HG03342 (cell line): Measurements from ENCODE around the gene PAX9.

Experiments
- ATAC-seq: cut with Tn5 transposase; IDR thresholded peaks from one replicate; pipeline ENCODE4 v1.9.1; 2021; ENCODE audit warnings: mild to moderate bottlenecking, moderate library complexity; ENCODE audit not compliant: unreplicated experiment

Gene PAX9

GRCh38 chr14:36655963-36656686 lies 5.5 kb upstream of the PAX9 start:
- no peak for ATAC-seq

DNA sequence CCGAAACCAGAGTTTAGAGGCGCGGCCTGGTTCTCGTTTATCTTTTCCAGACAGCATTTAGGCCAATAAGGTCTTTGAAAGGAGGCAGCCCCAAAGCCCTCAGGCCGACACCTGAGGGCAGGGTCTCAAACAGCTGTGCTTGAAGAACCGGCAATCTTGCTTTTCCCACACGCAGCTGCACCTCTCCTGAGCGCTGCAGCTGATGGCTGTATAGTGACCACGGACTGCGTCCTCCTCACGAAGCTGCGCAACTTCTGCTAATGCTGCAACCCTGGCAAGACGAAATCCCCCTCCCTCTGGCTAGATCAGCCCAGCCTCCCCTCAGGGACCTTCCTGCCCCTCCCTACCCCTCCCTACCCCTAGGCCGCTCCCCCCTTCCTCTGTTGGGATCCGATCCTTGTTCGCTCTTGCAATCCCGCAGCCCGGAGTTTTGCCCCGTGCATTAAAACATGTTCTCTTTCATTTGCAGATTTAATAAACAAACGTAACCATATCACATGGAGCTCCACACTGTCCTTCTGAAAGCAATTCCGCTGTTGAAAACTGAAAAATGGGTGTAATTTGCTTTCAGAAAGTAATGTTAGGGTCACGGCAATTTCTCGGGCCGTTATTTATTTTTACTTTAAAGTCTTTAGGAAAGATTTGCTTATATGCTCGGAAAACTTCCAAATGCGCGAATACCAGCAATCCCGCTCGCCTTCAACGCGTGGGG lies 4.8 kb upstream of the PAX9 start:
- ATAC-seq, result no peak

- no peak for ATAC-seq
These were observed 4.1 kb upstream of the PAX9 start for GRCh38 chr14:36657399-36658122.

DNA sequence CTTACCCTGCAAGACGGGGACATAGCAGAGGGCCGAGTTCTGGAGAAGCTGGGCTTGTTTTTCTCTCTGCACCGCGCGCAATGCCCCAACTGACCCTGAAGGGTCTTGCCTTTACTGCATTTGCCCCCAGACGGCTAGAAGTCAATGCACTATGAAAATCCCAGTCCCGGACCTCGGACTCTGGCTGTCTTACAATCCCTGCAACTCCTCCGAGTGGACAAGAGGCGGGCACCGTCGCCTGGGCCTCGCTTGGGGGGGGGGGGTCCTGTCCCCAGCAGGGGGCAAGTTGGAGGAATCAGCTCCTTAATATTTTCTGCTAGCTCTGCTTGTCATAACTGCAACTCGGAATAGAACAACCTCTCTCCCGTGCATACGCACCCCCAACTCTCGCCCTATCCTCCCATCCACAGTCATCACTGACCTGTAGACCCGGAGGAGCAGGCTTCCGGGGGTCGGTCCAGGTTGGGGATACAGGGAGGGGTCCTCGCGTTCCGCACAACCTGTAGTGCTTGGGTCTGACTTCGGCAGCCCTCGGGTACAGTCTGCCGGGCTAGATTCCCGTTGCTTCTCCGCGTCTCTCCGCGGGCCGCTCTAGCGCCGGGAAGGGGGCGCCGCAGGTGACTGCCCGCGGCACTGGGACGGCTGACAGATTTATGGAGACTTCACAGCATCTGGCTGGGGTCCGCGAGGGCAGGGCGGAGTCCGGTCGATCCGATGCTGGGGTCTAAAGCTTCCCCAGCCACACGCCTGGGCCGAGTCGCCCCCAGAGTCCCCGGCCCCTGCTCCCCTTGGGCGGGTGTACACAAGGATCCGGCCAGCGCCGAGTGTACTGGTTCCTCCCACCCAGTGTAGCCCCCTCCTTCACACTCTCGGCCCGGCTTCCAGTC lies 3.3 kb upstream of the PAX9 start:
- ATAC-seq, result no peak

DNA sequence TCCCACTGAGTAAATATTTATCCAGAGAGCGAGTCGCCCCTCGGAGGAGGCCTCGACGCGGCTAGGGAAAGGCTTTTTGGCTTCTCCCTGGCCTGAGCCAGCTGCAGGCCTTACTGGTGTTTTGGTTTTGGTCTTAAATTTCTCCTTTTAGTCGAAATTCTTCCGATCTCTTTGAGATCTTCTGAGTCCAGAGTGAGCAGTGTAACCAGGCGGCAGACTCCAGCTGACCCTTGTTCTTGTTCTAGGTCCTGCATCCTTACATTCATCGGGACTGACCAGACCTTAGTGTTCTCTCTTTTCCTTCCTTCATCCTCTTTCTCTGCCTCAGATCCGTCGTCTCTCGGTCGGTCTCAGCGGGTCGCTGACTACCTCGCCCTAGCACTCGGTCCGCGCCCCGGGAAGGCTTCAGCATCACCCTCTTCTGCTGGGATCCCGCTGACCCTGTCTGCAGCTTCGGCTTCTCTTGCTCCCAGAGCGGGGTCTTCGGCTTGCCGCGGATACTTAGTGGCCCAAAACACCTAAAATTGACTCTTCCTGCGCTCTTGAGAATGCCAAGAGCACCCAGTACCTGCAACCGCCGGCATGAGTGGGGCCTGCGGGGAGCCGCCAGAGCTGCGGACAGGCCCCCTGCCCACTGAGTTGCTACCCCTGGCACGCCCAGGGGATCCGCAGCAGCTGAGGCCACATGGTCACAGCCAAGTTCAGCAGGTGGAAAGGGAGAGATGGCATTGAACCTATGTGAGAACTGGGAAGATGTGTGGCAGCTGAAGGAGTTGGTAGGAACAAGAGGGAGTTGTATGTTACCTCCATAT lies 2.4 kb upstream of the PAX9 start:
- no peak for ATAC-seq

DNA sequence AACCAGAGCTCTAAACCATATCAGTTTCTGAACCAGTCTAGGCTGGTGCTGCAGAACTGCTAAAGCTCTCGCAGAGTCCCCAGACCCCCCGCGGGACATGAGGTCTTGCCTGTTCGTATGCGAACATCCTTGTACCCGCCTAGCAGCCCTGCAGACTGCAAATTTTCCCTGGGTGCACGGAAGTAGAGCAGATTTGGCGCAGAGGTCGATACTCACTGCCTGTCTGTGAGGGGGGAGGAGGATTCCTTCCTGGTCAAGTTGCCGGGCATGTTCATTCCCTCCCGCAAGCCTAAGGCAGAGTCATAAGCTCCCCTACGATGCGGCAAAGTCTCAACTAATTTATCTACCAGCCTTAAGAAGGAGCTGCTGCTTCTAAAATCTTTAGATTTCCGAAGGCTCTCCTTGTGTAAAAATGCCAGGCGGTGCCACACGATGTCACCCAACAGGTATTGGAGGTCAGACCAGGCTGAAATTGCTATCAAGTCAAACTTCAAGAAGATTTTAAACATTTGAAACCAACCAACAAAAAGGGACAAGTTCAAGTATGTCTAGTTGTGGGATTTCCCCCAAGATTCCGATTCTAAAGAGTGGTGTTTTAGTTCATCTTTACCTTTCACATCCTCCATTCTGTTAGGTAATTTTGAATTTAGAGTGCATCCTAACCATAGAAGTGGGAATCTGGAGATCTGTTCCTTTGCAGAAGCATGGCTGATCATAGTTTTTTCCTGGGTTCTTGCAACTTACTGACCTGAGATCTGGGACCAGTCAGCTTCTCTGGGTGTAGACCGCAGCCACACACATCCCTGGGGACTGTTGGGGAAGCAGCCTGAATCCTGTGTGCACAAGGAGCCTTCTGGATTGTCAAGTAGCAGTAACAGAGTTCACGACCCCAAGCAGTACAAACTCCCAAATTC lies 1.6 kb upstream of the PAX9 start:
- no peak for ATAC-seq

- ATAC-seq, result no peak
These were observed 739 bp upstream of the PAX9 start for GRCh38 chr14:36660736-36661505.

GRCh38 chr14:36662258-36662542 lies 540 bp downstream of the PAX9 start:
- no peak for ATAC-seq

DNA sequence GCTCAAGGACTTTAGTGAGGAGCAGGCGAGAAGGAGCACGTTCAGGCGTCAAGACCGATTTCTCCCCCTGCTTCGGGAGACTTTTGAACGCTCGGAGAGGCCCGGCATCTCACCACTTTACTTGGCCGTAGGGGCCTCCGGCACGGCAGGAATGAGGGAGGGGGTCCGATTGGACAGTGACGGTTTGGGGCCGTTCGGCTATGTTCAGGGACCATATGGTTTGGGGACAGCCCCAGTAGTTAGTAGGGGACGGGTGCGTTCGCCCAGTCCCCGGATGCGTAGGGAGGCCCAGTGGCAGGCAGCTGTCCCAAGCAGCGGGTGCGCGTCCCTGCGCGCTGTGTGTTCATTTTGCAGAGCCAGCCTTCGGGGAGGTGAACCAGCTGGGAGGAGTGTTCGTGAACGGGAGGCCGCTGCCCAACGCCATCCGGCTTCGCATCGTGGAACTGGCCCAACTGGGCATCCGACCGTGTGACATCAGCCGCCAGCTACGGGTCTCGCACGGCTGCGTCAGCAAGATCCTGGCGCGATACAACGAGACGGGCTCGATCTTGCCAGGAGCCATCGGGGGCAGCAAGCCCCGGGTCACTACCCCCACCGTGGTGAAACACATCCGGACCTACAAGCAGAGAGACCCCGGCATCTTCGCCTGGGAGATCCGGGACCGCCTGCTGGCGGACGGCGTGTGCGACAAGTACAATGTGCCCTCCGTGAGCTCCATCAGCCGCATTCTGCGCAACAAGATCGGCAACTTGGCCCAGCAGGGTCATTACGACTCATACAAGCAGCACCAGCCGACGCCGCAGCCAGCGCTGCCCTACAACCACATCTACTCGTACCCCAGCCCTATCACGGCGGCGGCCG lies 1.1 kb downstream of the PAX9 start:
- no peak for ATAC-seq

DNA sequence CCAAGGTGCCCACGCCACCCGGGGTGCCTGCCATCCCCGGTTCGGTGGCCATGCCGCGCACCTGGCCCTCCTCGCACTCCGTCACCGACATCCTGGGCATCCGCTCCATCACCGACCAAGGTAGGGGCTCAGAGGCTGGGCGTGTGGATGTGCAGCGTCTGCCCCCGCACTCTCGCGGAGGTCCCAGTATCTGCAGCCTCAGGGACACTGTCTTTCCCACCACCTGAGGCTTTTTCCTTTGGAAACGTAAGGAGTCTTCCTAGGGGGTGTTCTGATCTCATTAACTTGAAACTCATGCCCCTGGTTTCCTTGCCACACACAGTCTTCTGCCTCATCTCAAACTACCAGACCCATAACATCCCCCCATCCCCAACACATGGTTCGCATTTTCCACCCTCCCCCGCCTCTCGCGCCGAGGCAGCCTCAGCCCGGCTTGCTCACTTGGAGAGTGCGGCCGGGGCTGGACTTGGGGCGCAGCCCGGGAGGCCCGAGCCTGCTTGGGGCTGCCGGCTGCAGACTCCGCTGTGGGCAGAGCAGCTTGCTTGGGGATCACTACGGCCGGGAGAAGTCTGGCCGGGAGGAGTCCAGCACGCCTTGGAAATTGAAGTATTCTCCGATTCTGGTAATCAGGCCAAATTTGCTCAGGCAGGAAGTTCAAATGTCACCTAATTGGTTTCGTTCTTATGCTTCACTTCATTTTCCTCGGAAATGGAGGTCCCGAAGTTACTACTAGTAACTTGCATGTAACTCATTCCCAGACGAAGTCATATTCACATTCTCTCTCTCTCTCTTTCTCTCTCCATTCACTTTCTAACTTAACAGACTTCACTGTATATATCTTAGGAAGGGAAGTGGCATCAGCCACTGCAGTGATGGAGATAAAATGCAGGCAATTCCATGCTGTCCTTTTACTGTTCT lies 2.0 kb downstream of the PAX9 start:
- ATAC-seq, result no peak

- no peak for ATAC-seq
These were observed 2.9 kb downstream of the PAX9 start for GRCh38 chr14:36664322-36665193.

DNA sequence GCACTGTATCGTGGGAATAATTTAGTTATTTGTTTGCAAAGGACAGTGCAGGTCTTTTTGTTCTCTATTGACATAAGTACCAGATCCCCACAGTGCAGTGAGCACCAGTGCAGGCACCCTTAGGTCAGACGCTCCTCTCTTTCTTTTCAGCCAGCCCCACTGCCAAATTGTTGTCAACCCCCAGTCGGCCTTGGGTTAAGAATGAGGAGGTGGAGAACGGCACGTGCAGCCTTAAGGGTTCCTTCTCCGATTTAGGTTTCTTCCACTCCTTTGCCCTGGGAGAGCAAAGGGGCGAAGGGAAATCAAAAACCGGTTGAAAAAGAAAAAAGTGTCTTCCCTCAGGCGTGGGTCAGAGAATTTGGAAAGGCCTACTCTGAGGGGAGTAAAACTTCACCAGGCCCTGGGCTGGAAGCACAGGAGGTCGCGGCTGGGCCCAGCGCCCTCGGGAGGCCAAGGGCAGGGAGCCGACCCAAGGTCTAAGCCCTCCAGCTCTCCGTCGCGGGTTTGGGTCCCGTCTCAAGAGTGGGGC lies 4.3 kb downstream of the PAX9 start:
- no peak for ATAC-seq

DNA sequence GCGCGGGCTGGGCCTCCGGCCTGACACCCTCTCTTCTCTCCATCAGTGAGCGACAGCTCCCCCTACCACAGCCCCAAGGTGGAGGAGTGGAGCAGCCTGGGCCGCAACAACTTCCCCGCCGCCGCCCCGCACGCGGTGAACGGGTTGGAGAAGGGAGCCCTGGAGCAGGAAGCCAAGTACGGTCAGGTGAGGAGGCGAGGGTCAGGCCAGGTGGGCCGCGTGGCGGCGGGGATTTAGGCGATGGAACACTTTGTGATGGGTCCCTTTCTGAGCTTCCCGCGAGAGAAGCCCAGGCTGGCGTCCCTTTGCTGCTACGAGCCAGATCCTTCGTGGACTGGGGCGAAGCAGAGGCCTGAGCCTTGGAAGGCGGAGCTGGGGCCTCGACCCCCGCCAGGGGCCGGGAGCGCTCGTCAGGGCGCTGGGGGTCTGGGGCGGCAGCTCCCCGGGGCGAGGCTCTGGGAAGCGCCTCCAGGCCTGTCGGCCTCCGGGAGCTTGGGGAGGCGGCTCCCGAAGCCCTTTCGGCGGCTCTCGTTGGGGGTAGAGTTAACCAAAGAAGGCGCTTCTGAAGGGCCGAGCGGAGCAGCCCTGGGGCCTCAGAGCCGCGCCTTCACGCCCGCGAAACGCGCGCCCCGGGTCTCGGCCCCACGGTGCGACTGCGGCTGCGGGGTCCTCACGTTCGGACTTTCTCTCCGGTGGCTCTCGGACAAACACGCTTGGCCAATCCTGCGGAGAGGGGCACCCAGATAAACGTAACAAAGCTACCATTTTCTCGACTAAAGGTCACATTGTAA lies 5.0 kb downstream of the PAX9 start:
- no peak for ATAC-seq

- no peak for ATAC-seq
These were observed 6.0 kb downstream of the PAX9 start for GRCh38 chr14:36667679-36668078.

GRCh38 chr14:36671149-36671548 lies 9.5 kb downstream of the PAX9 start:
- ATAC-seq, result no peak
